Epidermal melanocyte (primary cell): Measurements from ENCODE around the gene AHCYL1.

Source experiments
- DNase-seq: peaks from one replicate; pipeline ENCODE4 v3.0.0; 2011; ENCODE audit warnings: low spot score; ENCODE audit not compliant: insufficient read length

AHCYL1 gene

GRCh38 chr1:109975718-109976117 is 8.8 kb upstream of the AHCYL1 start:
- DNase-seq, result no peak

GRCh38 chr1:109976762-109977161 is 7.8 kb upstream of the AHCYL1 start:
- no peak for DNase-seq

GRCh38 chr1:109977225-109977624 is 7.3 kb upstream of the AHCYL1 start:
- DNase-seq, result no peak

- no peak for DNase-seq
Measured at GRCh38 chr1:109977657-109978378, 6.7 kb upstream of the AHCYL1 start.

- no peak for DNase-seq
Measured at GRCh38 chr1:109978761-109979488, 5.6 kb upstream of the AHCYL1 start.

GRCh38 chr1:109979489-109980091 is 5.0 kb upstream of the AHCYL1 start:
- DNase-seq, result no peak

GRCh38 chr1:109980324-109981003 is 4.1 kb upstream of the AHCYL1 start:
- DNase-seq, result no peak

GRCh38 chr1:109981004-109981335 is 3.6 kb upstream of the AHCYL1 start:
- DNase-seq, result no peak

- DNase-seq, result no peak
Measured at GRCh38 chr1:109983380-109984189, 980 bp upstream of the AHCYL1 start.

- no peak for DNase-seq
Measured at GRCh38 chr1:109984190-109984455, 442 bp upstream of the AHCYL1 start.

GRCh38 chr1:109985247-109986053 is 885 bp downstream of the AHCYL1 start:
- no peak for DNase-seq

- no peak for DNase-seq
Measured at GRCh38 chr1:109986054-109986444, 1.5 kb downstream of the AHCYL1 start.

GRCh38 chr1:109988349-109988914 is 3.9 kb downstream of the AHCYL1 start:
- DNase-seq, result no peak

- DNase-seq, result no peak
Measured at GRCh38 chr1:109989506-109990301, 5.1 kb downstream of the AHCYL1 start.

- DNase-seq, result no peak
Measured at GRCh38 chr1:109990302-109990653, 5.7 kb downstream of the AHCYL1 start.

GRCh38 chr1:109991400-109991925 is 6.9 kb downstream of the AHCYL1 start:
- no peak for DNase-seq

GRCh38 chr1:109993885-109994284 is 9.3 kb downstream of the AHCYL1 start:
- DNase-seq, result no peak

GRCh38 chr1:109994654-109995053 is 10.1 kb downstream of the AHCYL1 start:
- DNase-seq, result no peak

GRCh38 chr1:109995536-109995935 is 11.0 kb downstream of the AHCYL1 start:
- no peak for DNase-seq
